Neural crest cell (in vitro differentiated cells): ENCODE results near the gene EMC8. TPM values are rescaled to one million over a fixed set of nuclear protein-coding genes. Genes with fewer than 3 reads are reported as not detected.

Source experiments
- DNase-seq: peaks from one replicate; pipeline ENCODE4 v3.0.0; 2021; ENCODE audit warnings: low read depth, mixed read lengths, low spot score
- H3K27ac Mint-ChIP-seq: one replicate; pipeline ENCODE4 v1.8.0; 2021; ENCODE audit warnings: mild to moderate bottlenecking, mixed read lengths; ENCODE audit not compliant: unreplicated experiment
- H3K27me3 Mint-ChIP-seq: 2 replicates; pipeline ENCODE4 v1.8.0; 2021; ENCODE audit warnings: low read depth, mild to moderate bottlenecking, mixed read lengths
- H3K36me3 Mint-ChIP-seq: 2 replicates; pipeline ENCODE4 v1.8.0; 2021; ENCODE audit warnings: low read depth, mild to moderate bottlenecking, mixed read lengths
- H3K4me1 Mint-ChIP-seq: 2 replicates; pipeline ENCODE4 v1.8.0; 2021; ENCODE audit warnings: mixed read lengths
- H3K4me3 Mint-ChIP-seq: one replicate; pipeline ENCODE4 v1.8.0; 2021; ENCODE audit warnings: mild to moderate bottlenecking, mixed read lengths
- H3K9me3 Mint-ChIP-seq: 2 replicates; pipeline ENCODE4 v1.8.0; 2021; ENCODE audit warnings: mixed read lengths
- total RNA-seq: library from RNA; stranded (reverse); gene quantifications from 2 replicates; pipeline ENCODE4 v1.2.1, GENCODE V29; 2021
- TF ChIP-seq, protein P1 (sequence below): fragments of 200-600 bp; sonication (generic); conservative IDR thresholded peaks from 2 replicates; pipeline ENCODE4 v1.5.0; 2021; ENCODE audit warnings: antibody characterized with exemption, mild to moderate bottlenecking

Gene EMC8
- total RNA-seq, 1 donor from 2014 or later = 44.1 TPM

DNA sequence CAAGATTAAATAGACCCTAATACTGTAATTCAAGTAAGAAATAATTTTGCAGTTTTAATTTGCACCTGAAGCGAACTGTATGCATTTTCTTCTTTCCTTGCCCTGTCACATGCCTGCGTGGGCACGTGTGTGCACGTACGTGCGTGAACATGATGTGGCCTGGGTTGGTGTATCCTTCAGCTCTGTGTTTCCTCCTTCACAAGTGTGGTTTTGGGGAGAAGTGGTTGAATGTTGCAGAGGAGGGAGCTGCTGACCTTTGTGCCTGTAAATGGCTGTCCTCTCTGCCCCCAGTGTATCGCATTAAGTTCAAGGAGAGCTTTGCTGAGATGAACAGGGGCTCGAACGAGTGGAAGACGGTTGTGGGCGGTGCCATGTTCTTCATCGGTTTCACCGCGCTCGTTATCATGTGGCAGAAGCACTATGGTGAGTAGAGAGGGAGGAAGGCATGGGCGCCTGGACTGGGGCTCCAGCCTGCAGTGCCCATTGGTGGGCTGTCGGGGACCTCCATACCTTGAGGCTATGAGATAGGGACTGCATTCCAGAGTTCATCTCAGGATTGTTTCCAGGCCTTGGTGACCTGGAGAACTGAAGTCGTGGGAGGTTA lies 6.2 kb upstream of the EMC8 start:
- H3K36me3 Mint-ChIP-seq = peaks cover 32% of the 10 kb centered on the region
- no peak overlapping the region for H3K4me3 Mint-ChIP-seq
- H3K9me3 Mint-ChIP-seq = no peaks in the 10 kb centered on the region
- H3K4me1 Mint-ChIP-seq = peaks cover 15% of the 10 kb centered on the region
- no peak for DNase-seq
- TF ChIP-seq, protein P1, sequence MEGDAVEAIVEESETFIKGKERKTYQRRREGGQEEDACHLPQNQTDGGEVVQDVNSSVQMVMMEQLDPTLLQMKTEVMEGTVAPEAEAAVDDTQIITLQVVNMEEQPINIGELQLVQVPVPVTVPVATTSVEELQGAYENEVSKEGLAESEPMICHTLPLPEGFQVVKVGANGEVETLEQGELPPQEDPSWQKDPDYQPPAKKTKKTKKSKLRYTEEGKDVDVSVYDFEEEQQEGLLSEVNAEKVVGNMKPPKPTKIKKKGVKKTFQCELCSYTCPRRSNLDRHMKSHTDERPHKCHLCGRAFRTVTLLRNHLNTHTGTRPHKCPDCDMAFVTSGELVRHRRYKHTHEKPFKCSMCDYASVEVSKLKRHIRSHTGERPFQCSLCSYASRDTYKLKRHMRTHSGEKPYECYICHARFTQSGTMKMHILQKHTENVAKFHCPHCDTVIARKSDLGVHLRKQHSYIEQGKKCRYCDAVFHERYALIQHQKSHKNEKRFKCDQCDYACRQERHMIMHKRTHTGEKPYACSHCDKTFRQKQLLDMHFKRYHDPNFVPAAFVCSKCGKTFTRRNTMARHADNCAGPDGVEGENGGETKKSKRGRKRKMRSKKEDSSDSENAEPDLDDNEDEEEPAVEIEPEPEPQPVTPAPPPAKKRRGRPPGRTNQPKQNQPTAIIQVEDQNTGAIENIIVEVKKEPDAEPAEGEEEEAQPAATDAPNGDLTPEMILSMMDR = no peak
- H3K27ac Mint-ChIP-seq = no peak overlapping the region
- no peaks in the 10 kb centered on the region for H3K27me3 Mint-ChIP-seq

DNA sequence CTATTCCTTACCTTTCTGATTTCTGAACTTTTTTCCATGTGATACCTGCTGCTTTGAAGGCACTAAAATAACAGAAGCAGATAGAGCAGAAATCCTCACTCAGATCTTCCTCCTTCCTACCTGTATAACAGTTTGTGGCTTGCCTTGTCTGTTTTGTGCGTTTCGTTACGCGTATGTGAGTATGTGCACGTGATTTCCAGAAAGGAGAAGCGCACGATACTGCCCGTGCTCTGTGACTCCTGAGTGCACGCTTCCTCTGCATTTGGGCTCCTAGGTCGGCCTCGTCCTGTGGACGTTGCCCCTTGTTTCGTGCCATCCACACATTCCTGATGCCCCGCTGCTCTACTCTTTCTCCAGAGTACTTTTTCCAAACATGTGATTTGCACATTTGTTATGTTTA lies 4.2 kb upstream of the EMC8 start:
- peak overlapping the region; percentile 71 for H3K4me3 Mint-ChIP-seq
- peaks cover 32% of the 10 kb centered on the region for H3K36me3 Mint-ChIP-seq
- H3K4me1 Mint-ChIP-seq = peaks cover 22% of the 10 kb centered on the region

DNA sequence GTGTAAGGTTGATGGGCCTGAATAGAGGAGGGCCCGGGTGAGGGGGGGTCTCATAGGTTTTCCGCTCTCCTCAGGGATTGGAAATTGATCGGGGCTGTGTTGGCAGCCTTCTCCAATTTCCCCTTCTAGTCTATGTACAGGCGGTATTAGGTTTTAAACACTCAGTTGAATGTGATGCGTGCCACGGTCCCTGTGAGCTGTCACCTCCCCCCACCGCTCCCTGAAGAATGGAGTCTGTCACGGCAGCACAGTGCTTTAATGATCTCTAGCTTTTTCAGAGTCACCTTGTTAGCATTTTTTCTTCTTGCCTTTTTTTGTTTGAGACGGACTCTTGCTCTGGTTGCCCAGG lies 951 bp upstream of the EMC8 start:
- no peaks in the 10 kb centered on the region for H3K27me3 Mint-ChIP-seq
- TF ChIP-seq, protein P1 = no peak
- peaks cover 36% of the 10 kb centered on the region for H3K4me1 Mint-ChIP-seq
- no peaks in the 10 kb centered on the region for H3K9me3 Mint-ChIP-seq
- H3K36me3 Mint-ChIP-seq = peaks cover 22% of the 10 kb centered on the region
- H3K4me3 Mint-ChIP-seq = peak overlapping the region; percentile 93
- H3K27ac Mint-ChIP-seq = peak overlapping the region; percentile 83
- no peak for DNase-seq

More for the DNA sequence above, 4.2 kb upstream of the EMC8 start:
- TF ChIP-seq, protein P1 = no peak
- Mint-ChIP-seq H3K27ac (no peak overlapping the region), H3K9me3 (no peaks in the 10 kb centered on the region), H3K27me3 (no peaks in the 10 kb centered on the region)
- no peak for DNase-seq

DNA sequence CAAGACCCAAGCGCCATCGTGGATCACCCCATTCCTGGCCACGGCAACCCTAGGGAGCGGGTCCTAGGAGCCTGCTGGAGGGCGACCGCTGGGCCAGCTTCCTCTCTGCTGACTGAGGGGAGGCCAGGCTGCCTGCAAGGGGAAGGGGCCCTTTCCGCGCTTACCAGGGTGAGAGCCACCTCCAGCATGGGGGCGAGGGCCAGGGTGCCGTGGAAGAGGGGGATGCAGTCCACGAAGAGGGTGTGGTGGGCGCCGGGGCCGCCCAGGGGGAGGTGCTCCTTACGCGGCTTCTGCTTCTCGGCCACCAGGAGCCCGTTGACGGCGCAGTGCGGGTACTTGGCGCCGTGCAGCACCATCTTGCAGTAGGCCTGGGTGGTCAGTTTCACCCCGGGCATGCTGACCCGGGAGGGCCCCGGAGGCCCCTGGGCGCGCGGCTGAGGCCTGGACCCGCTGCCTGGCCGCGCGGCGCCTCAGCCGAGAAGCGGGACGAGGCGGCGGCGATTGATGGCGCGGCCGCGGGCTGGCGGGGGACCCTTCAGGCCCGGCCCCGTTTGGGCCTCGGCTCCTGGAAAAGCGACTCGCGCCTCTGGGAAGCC lies 345 bp downstream of the EMC8 start:
- no peaks in the 10 kb centered on the region for H3K9me3 Mint-ChIP-seq
- H3K4me1 Mint-ChIP-seq = peaks cover 36% of the 10 kb centered on the region
- no peaks in the 10 kb centered on the region for H3K27me3 Mint-ChIP-seq
- H3K4me3 Mint-ChIP-seq = peak overlapping the region; percentile 90
- TF ChIP-seq, protein P1 = no peak
- H3K36me3 Mint-ChIP-seq = peaks cover 17% of the 10 kb centered on the region
- H3K27ac Mint-ChIP-seq = peak overlapping the region; percentile 57
- DNase-seq = peak; percentile 22

DNA sequence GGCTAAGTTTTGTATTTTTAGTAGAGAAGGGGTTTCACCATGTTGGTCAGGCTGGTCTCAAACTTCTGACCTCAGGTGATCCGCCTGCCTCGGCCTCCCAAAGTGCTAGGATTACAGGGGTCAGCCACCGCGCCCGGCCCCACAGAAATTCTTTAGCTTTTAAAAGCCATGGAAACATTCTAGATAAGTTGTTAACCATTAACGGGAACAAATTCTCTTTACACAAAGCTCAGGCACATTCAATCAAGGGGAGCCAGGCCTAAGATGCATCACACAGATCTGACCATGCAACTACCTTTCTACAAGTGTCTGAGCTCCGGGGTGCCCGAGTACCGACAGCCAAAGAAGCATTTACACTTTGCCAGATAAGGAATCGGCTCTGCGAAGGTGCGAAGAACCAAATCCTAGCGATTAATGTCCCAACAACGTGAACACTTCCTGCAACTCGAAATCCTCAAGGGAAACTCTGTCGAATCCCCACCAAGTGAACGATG lies 1.0 kb downstream of the EMC8 start:
- no peaks in the 10 kb centered on the region for H3K27me3 Mint-ChIP-seq
- H3K36me3 Mint-ChIP-seq = peaks cover 12% of the 10 kb centered on the region
- H3K9me3 Mint-ChIP-seq = no peaks in the 10 kb centered on the region
- peaks cover 36% of the 10 kb centered on the region for H3K4me1 Mint-ChIP-seq
- H3K4me3 Mint-ChIP-seq = peak overlapping the region; percentile 90
- H3K27ac Mint-ChIP-seq = peak overlapping the region; percentile 57
- DNase-seq = no peak
- TF ChIP-seq, protein P1 = no peak
